ENCODE data around the gene LRG1. TPM values are rescaled to one million over a fixed set of nuclear protein-coding genes. Genes with fewer than 3 reads are reported as not detected.
"Not testable (repeated sequence)": the region's sequence is repeated elsewhere in the genome, so short reads cannot be mapped to it uniquely, and the experiment has no call there.

LRG1 gene
- total and polyA plus RNA-seq, 2 experiments from 2014 or later: 0.66 to 0.68 TPM

DNA sequence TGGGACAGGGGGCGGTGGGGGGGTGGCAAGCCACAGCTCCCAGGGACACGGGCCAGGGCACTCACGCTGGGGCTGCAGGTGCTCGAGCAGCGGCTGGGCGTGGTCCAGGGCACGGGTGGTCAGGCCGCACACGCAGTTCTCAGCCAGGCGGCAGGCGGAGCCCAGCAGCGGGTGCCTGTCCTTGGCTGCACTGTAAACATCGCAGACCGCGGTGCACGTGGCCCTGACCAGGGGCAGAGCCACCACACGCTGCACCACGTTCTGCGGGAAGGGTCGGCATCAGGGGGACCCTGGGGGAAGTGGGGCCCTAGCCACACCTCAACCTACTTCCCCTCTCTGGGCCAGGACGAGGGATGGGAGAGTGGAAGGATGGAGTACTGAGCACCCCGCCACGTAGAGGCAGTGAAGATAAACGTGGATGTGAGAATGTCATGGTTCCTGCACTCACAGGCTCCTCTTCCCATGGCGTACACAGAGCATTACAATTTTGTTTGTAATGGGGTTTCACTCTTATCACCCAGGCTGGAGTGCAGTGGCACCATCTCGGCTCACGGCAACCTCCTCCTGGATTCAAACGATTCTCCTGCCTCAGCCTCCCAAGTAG, 8.2 kb downstream of the LRG1 start:
- no peaks in the 10 kb centered on the region for H3K36me3 ChIP-seq
- H3K9me3 ChIP-seq (ENCODE audit: low read depth): no peaks in the 10 kb centered on the region
- DNase-seq (ENCODE audit: low read depth in 1 of 2, low spot score in 1 of 2): no peak
- H3K27me3 ChIP-seq: no peaks in the 10 kb centered on the region
- TF ChIP-seq, protein P1, sequence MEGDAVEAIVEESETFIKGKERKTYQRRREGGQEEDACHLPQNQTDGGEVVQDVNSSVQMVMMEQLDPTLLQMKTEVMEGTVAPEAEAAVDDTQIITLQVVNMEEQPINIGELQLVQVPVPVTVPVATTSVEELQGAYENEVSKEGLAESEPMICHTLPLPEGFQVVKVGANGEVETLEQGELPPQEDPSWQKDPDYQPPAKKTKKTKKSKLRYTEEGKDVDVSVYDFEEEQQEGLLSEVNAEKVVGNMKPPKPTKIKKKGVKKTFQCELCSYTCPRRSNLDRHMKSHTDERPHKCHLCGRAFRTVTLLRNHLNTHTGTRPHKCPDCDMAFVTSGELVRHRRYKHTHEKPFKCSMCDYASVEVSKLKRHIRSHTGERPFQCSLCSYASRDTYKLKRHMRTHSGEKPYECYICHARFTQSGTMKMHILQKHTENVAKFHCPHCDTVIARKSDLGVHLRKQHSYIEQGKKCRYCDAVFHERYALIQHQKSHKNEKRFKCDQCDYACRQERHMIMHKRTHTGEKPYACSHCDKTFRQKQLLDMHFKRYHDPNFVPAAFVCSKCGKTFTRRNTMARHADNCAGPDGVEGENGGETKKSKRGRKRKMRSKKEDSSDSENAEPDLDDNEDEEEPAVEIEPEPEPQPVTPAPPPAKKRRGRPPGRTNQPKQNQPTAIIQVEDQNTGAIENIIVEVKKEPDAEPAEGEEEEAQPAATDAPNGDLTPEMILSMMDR (IDR thresholded peaks at IDR 0.05; ENCODE audit: low read depth, low read length): no peak
- no peak overlapping the region for H3K27ac ChIP-seq
- no peak overlapping the region for H3K4me3 ChIP-seq
- no peaks in the 10 kb centered on the region for H3K4me1 ChIP-seq (ENCODE audit: low read depth)

DNA sequence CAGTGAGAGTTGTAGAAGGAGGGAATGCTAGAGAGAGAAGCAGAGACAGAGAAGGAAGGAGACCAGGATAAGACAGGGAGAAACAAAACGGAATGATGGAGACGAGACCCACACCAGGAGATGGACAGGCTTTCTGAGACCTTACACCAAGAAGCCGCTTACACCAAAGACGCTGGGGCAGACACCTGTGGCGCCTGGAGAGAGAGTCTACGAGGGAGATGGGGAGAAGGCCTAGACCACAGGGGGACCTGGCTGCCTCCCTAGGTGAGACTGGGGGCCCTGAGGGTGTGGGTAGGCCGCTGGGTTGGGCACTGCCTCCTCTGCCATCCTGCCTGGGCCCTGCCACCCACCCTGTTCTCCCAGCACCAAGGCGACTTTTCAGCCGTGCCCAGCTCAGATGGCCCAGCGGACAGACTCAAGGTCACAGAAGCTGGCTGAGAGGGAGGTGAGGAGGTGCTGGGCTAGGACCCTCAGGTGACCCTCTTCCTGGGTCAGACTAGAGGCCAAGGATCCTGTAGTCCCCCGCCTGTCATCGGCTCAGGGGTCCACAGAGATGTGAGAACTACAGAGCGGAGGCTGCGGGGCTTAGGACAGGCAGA, 9.8 kb downstream of the LRG1 start:
- Histone ChIP-seq H3K9me3 (ENCODE audit: low read depth) (no peaks in the 10 kb centered on the region), H3K4me3 (no peak overlapping the region), H3K27ac (no peak overlapping the region), H3K4me1 (ENCODE audit: low read depth) (no peaks in the 10 kb centered on the region), H3K36me3 (no peaks in the 10 kb centered on the region), H3K27me3 (no peaks in the 10 kb centered on the region)
- TF ChIP-seq, protein P1 (IDR thresholded peaks at IDR 0.05; ENCODE audit: low read depth, low read length): no peak
- DNase-seq (ENCODE audit: low read depth in 1 of 2, low spot score in 1 of 2): no peak

DNA sequence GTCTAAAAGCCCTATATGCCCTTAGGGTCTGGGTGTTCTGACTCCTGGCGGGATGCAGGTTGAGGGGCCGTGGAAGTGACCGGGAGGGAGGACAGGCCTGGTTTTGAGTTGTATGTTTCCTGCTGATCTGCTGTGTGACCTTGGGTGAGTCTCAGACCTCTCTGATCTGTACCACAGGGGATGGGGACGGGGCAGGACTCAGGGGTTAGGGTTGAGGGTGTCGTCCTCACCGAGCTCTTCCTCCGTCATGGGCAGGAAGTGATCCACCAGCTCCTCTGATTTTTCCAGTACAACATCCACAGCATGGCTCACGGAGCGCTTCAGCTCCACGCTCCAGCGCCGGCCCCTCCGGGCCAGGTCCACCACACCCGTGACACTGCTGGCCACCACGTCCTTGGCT, 11.0 kb downstream of the LRG1 start:
- no peak for DNase-seq (ENCODE audit: low read depth in 1 of 2, low spot score in 1 of 2)
- Histone ChIP-seq H3K4me3 (no peak overlapping the region), H3K9me3 (ENCODE audit: low read depth) (no peaks in the 10 kb centered on the region), H3K4me1 (ENCODE audit: low read depth) (no peaks in the 10 kb centered on the region), H3K27me3 (no peaks in the 10 kb centered on the region), H3K27ac (no peak overlapping the region), H3K36me3 (no peaks in the 10 kb centered on the region)
- TF ChIP-seq, protein P1 (IDR thresholded peaks at IDR 0.05; ENCODE audit: low read depth, low read length): no peak

DNA sequence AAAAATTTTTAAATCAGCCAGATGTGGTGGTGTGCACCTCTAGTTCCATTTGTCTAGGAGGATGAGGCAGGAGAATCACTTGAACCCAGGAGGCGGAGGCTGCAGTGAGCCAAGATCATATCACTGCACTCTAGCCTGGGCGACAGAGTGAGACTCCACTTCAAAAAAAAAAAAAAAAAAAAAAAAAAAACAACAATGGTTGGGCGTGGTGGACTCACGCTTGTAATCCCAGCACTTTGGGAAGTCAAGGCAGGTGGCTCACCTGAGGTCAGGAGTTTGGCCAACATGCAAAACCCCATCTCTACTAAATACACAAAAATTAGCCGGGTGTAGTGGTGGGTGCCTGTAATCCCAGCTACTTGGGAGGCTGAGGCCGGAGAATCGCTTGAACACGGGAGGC, 12.5 kb downstream of the LRG1 start:
- H3K9me3 ChIP-seq (ENCODE audit: low read depth); DNase-seq (ENCODE audit: low read depth in 1 of 2, low spot score in 1 of 2); H3K36me3 ChIP-seq; H3K27ac ChIP-seq; H3K4me1 ChIP-seq (ENCODE audit: low read depth); H3K4me3 ChIP-seq; H3K27me3 ChIP-seq: not testable (repeated sequence)

DNA sequence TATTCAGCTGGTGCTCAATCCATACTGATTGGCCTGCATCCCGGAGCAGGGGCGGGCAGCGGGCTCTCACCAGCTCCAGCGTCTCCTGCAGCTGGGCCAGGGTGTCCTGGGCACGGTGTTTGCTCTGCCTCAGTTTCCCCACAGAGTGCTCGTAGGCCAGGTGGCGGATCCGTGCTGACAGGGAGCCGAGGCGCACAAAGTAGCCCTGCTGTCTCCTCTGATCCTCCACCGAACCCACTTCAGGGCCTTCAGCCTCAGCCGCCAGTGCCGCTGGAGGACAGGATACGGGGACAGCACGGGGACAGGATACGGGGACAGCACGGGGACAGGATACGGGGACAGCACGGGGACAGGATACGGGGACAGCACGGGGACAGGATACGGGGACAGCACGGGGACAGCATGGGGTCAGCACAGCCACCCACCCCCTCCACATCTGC, 14.3 kb downstream of the LRG1 start:
- no peaks in the 10 kb centered on the region for H3K36me3 ChIP-seq
- H3K27me3 ChIP-seq: no peaks in the 10 kb centered on the region
- H3K27ac ChIP-seq: no peak overlapping the region
- DNase-seq (ENCODE audit: low read depth in 1 of 2, low spot score in 1 of 2): no peak
- no peaks in the 10 kb centered on the region for H3K9me3 ChIP-seq (ENCODE audit: low read depth)
- no peaks in the 10 kb centered on the region for H3K4me1 ChIP-seq (ENCODE audit: low read depth)
- TF ChIP-seq, protein P1 (IDR thresholded peaks at IDR 0.05; ENCODE audit: low read depth, low read length): no peak
- no peak overlapping the region for H3K4me3 ChIP-seq

DNA sequence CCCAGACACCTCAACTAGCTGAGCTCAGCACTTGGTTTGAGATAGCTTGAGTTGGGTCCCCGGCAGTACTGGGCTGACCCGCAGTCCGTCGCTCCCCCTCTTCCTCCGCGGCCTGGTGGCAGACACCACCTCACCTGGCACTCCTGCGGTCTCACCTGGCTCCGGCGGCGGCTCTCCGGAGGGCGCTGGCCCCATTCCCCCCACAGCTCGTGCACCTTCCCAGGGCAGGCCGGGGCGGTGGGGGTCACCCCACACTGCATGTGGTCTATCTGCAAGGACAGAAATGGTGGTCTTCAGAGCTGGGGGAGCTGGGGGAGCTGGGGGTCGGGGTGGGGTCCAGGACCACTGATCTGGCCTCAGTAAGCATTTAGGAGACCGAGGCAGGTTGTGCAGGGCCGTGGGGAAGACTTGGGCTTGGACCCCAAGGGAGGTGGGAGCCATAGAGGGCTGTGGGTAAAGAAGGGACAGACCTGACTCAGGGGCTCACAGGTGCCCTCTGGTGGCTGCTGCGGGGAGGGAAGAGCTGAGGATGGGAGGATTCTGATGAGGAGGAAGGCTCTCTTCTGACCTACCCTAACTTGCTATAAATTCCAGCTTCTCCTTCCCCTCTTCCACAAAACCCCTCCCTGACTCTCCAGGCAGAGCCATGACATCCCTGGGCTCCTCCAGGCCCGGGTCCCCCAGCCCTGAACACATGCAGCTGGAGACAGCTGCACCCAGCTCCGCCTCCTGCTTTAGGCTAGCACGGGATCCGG, 14.9 kb downstream of the LRG1 start:
- Histone ChIP-seq H3K27ac (no peak overlapping the region), H3K9me3 (ENCODE audit: low read depth) (no peaks in the 10 kb centered on the region), H3K27me3 (no peaks in the 10 kb centered on the region), H3K36me3 (no peaks in the 10 kb centered on the region), H3K4me3 (no peak overlapping the region), H3K4me1 (ENCODE audit: low read depth) (no peaks in the 10 kb centered on the region)
- DNase-seq (ENCODE audit: low read depth in 1 of 2, low spot score in 1 of 2): peak; percentile 53 to 61
- TF ChIP-seq, protein P1 (IDR thresholded peaks at IDR 0.05; ENCODE audit: low read depth, low read length): peak; percentile 81
